AG09319 (cell line): Measurements from ENCODE around the gene ZSCAN5C.
"Not testable (repeated sequence)": the region's sequence is repeated elsewhere in the genome, so short reads cannot be mapped to it uniquely, and the experiment has no call there.

ENCODE experiments used
- DNase-seq: peaks from one replicate; pipeline ENCODE4 v3.0.0-alpha.2; 2010; ENCODE audit warnings: low read depth; ENCODE audit errors: extremely low read depth
- CTCF ChIP-seq: IDR thresholded peaks from 2 replicates; pipeline ENCODE4 v1.5.1; 2011; ENCODE audit warnings: low read depth, mild to moderate bottlenecking, inconsistent platforms, low read length, moderate library complexity

The ZSCAN5C gene

GRCh38 chr19:56174550-56174949, 27.5 kb upstream of the ZSCAN5C start:
- no peak for TF ChIP-seq CTCF
- DNase-seq, result no peak

- not testable (repeated sequence) for DNase-seq
These were observed 26.2 kb upstream of the ZSCAN5C start, which contains the start of gene GALP for GRCh38 chr19:56175861-56176307. Gene GALP (plus strand): TSS chr19:56176008. CDS start chr19:56177109, 1,101 bp downstream.

GRCh38 chr19:56176310-56176709, 25.8 kb upstream of the ZSCAN5C start:
- DNase-seq, result not testable (repeated sequence)

- DNase-seq, result no peak
These were observed 25.2 kb upstream of the ZSCAN5C start for GRCh38 chr19:56176881-56177280.

GRCh38 chr19:56177564-56178243, 24.4 kb upstream of the ZSCAN5C start:
- no peak for DNase-seq

More at GRCh38 chr19:56176881-56177280, 25.2 kb upstream of the ZSCAN5C start:
- TF ChIP-seq CTCF, result no peak

GRCh38 chr19:56189785-56190184, 12.3 kb upstream of the ZSCAN5C start:
- no peak for TF ChIP-seq CTCF
- no peak for DNase-seq

More at GRCh38 chr19:56177564-56178243, 24.4 kb upstream of the ZSCAN5C start:
- no peak for TF ChIP-seq CTCF

- TF ChIP-seq CTCF, result no peak
- DNase-seq, result no peak
These were observed 11.0 kb upstream of the ZSCAN5C start for GRCh38 chr19:56191115-56191514.

GRCh38 chr19:56191711-56192110, 10.4 kb upstream of the ZSCAN5C start:
- no peak for DNase-seq
- no peak for TF ChIP-seq CTCF
